Brain pericyte (primary cell): Measurements from ENCODE around the gene CAPN2.
A peak's percentile ranks its signal among the peaks of the same experiment; 100 is the strongest.

Experiments
- DNase-seq: peaks from one replicate; pipeline ENCODE4 v3.0.0-alpha.2; 2012; ENCODE audit warnings: low read depth, low spot score

Gene CAPN2

GRCh38 chr1:223702735-223703667, 9.3 kb upstream of the CAPN2 start:
- no peak for DNase-seq

GRCh38 chr1:223703668-223704013, 8.7 kb upstream of the CAPN2 start:
- no peak for DNase-seq

GRCh38 chr1:223704921-223705878, 7.1 kb upstream of the CAPN2 start:
- no peak for DNase-seq

GRCh38 chr1:223706077-223706973, 6.0 kb upstream of the CAPN2 start:
- DNase-seq: no peak

- peak; percentile 93 for DNase-seq
Measured at GRCh38 chr1:223707256-223708000, 4.9 kb upstream of the CAPN2 start.

- no peak for DNase-seq
Measured at GRCh38 chr1:223708001-223708359, 4.4 kb upstream of the CAPN2 start.

- no peak for DNase-seq
Measured at GRCh38 chr1:223708651-223709268, 3.6 kb upstream of the CAPN2 start.

- DNase-seq: no peak
Measured at GRCh38 chr1:223709598-223709997, 2.7 kb upstream of the CAPN2 start.

GRCh38 chr1:223710179-223711133, 1.9 kb upstream of the CAPN2 start:
- no peak for DNase-seq

- DNase-seq: no peak
Measured at GRCh38 chr1:223711173-223711572, 1.2 kb upstream of the CAPN2 start.

GRCh38 chr1:223711747-223712193, 569 bp upstream of the CAPN2 start:
- no peak for DNase-seq

GRCh38 chr1:223712850-223713474, 623 bp downstream of the CAPN2 start:
- DNase-seq: no peak

GRCh38 chr1:223713546-223714420, 1.4 kb downstream of the CAPN2 start:
- DNase-seq: no peak

GRCh38 chr1:223714421-223714724, 2.0 kb downstream of the CAPN2 start:
- no peak for DNase-seq

GRCh38 chr1:223714849-223715603, 2.7 kb downstream of the CAPN2 start:
- no peak for DNase-seq

- DNase-seq: no peak
Measured at GRCh38 chr1:223715604-223716172, 3.3 kb downstream of the CAPN2 start.
